ENCODE data around the gene GRAP2.
"Not testable (repeated sequence)": the region's sequence is repeated elsewhere in the genome, so short reads cannot be mapped to it uniquely, and the experiment has no call there.

Gene GRAP2

GRCh38 chr22:39947220-39948216 is 46.6 kb downstream of the GRAP2 start:
- DNase-seq = peak; percentile 41

GRCh38 chr22:39949964-39950737 is 49.3 kb downstream of the GRAP2 start:
- no peak for DNase-seq

- not testable (repeated sequence) for DNase-seq
Measured at GRCh38 chr22:39951603-39952293, 50.9 kb downstream of the GRAP2 start.

GRCh38 chr22:39952347-39952746 is 51.5 kb downstream of the GRAP2 start:
- no peak for DNase-seq

GRCh38 chr22:39953101-39953500 is 52.2 kb downstream of the GRAP2 start:
- DNase-seq = no peak

- DNase-seq = no peak
Measured at GRCh38 chr22:39954584-39955055, 53.7 kb downstream of the GRAP2 start.

- DNase-seq = no peak
Measured at GRCh38 chr22:39955675-39956074, 54.8 kb downstream of the GRAP2 start.

GRCh38 chr22:39956932-39957664 is 56.2 kb downstream of the GRAP2 start:
- DNase-seq = peak; percentile 40

- no peak for DNase-seq
Measured at GRCh38 chr22:39958009-39958711, 57.3 kb downstream of the GRAP2 start.

- no peak for DNase-seq
Measured at GRCh38 chr22:39958949-39959639, 58.2 kb downstream of the GRAP2 start.

- peak; percentile 59 for DNase-seq
Measured at GRCh38 chr22:39959640-39960447, 59.0 kb downstream of the GRAP2 start, which contains the start of gene TMA7B. Gene TMA7B (plus strand): TSS chr22:39960397. CDS start chr22:39964375, 3,978 bp downstream.

GRCh38 chr22:39960791-39961746 is 60.2 kb downstream of the GRAP2 start:
- DNase-seq = no peak

- DNase-seq = no peak
Measured at GRCh38 chr22:39962071-39962470, 61.2 kb downstream of the GRAP2 start.

GRCh38 chr22:39965748-39966147 is 64.9 kb downstream of the GRAP2 start:
- DNase-seq = no peak

GRCh38 chr22:39966470-39966869 is 65.6 kb downstream of the GRAP2 start:
- DNase-seq = no peak

GRCh38 chr22:39967103-39967829 is 66.4 kb downstream of the GRAP2 start:
- DNase-seq = no peak

- DNase-seq = no peak
Measured at GRCh38 chr22:39967996-39968972, 67.4 kb downstream of the GRAP2 start.
